Chondrocyte (in vitro differentiated cells): ENCODE results near the gene ATP8A1. TPM values are rescaled to one million over a fixed set of nuclear protein-coding genes. Genes with fewer than 3 reads are reported as not detected.

Experiments used
- DNase-seq: peaks from one replicate; pipeline ENCODE4 v3.0.0; 2021; ENCODE audit warnings: mixed read lengths, low spot score
- H3K27ac Mint-ChIP-seq: one replicate; pipeline ENCODE4 v1.8.0; 2021; ENCODE audit warnings: mild to moderate bottlenecking, moderate library complexity, mixed read lengths; ENCODE audit not compliant: unreplicated experiment
- H3K27me3 Mint-ChIP-seq: 2 replicates; pipeline ENCODE4 v1.8.0; 2021; ENCODE audit warnings: low read depth, mixed read lengths
- H3K36me3 Mint-ChIP-seq: 2 replicates; pipeline ENCODE4 v1.8.0; 2021; ENCODE audit warnings: low read depth, mixed read lengths
- H3K4me1 Mint-ChIP-seq: 2 replicates; pipeline ENCODE4 v1.8.0; 2021; ENCODE audit warnings: low read depth, mild to moderate bottlenecking, mixed read lengths
- H3K4me3 Mint-ChIP-seq: one replicate; pipeline ENCODE4 v1.8.0; 2021; ENCODE audit warnings: mild to moderate bottlenecking, moderate library complexity, mixed read lengths; ENCODE audit not compliant: unreplicated experiment
- H3K9me3 Mint-ChIP-seq: 2 replicates; pipeline ENCODE4 v1.8.0; 2021; ENCODE audit warnings: low read depth, mixed read lengths
- CTCF ChIP-seq: fragments of 200-600 bp; sonication (generic); IDR thresholded peaks from 2 replicates; pipeline ENCODE4 v1.5.0; 2021; ENCODE audit warnings: antibody characterized with exemption, mild to moderate bottlenecking, moderate library complexity
- total RNA-seq: library from RNA; stranded (reverse); gene quantifications from 3 replicates; pipeline ENCODE4 v1.2.1, GENCODE V29; 2021

ATP8A1 gene
- total RNA-seq, 1 donor from 2014 or later: 0.25 TPM

- peaks cover 25% of the 10 kb centered on the region for H3K4me1 Mint-ChIP-seq
- no peak overlapping the region for H3K4me3 Mint-ChIP-seq
- no peaks in the 10 kb centered on the region for H3K36me3 Mint-ChIP-seq
- H3K27ac Mint-ChIP-seq: no peak overlapping the region
- H3K27me3 Mint-ChIP-seq: no peaks in the 10 kb centered on the region
- TF ChIP-seq CTCF: no peak
- H3K9me3 Mint-ChIP-seq: no peaks in the 10 kb centered on the region
- no peak for DNase-seq
These were observed 141.6 kb downstream of the ATP8A1 start for GRCh38 chr4:42515156-42515884.

GRCh38 chr4:42513748-42514492, 143.0 kb downstream of the ATP8A1 start:
- Mint-ChIP-seq H3K9me3 (no peaks in the 10 kb centered on the region), H3K4me3 (no peak overlapping the region), H3K27ac (no peak overlapping the region), H3K27me3 (no peaks in the 10 kb centered on the region), H3K4me1 (peaks cover 27% of the 10 kb centered on the region), H3K36me3 (no peaks in the 10 kb centered on the region)
- DNase-seq: no peak
- TF ChIP-seq CTCF: no peak

GRCh38 chr4:42512226-42512625, 144.7 kb downstream of the ATP8A1 start:
- no peaks in the 10 kb centered on the region for H3K36me3 Mint-ChIP-seq
- H3K27ac Mint-ChIP-seq: no peak overlapping the region
- peaks cover 27% of the 10 kb centered on the region for H3K4me1 Mint-ChIP-seq
- TF ChIP-seq CTCF: no peak
- DNase-seq: no peak
- no peaks in the 10 kb centered on the region for H3K9me3 Mint-ChIP-seq
- no peaks in the 10 kb centered on the region for H3K27me3 Mint-ChIP-seq
- no peak overlapping the region for H3K4me3 Mint-ChIP-seq

GRCh38 chr4:42510225-42510624, 146.7 kb downstream of the ATP8A1 start:
- TF ChIP-seq CTCF: no peak
- Mint-ChIP-seq H3K4me1 (peaks cover 22% of the 10 kb centered on the region), H3K9me3 (no peaks in the 10 kb centered on the region), H3K4me3 (no peak overlapping the region), H3K27ac (no peak overlapping the region), H3K27me3 (no peaks in the 10 kb centered on the region), H3K36me3 (no peaks in the 10 kb centered on the region)
- no peak for DNase-seq

DNA sequence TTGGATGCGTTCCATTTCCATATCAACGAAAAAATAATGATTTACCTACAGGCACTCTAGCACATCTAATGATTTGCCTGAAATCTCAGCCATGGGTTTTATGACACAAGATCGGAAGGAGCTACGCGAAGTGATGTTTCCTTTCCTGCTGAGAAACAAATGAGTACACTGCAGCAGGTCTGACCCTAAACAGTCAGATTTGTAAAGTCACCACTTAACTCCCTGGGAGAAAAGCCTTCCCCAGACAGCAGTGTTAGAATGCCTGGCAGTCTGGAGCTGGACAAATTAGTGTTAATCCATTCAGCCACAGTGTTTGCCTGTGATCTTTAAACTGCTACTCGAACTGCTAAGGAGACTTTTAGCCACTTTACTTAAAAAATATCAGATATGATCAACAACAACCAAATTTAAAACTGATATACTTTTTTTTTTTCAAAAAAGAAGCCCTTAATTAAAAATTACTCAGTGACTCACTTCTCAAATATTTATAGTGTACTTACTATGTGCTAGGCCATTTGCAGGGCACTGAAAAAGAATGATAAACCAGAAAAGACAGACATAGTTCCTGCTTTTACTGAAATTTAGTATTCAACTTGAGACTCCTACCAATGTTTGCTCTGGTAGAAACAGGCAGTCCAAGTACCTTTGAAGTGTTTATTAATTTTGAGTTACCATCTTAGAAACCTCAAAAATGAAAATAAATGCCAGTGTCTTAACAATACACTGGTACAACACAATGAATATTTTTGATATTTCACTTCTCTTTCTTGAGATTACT, 155.1 kb downstream of the ATP8A1 start:
- Mint-ChIP-seq H3K27me3 (peaks cover 10% of the 10 kb centered on the region), H3K4me1 (peaks cover 13% of the 10 kb centered on the region), H3K27ac (no peak overlapping the region), H3K36me3 (no peaks in the 10 kb centered on the region), H3K9me3 (no peaks in the 10 kb centered on the region), H3K4me3 (no peak overlapping the region)
- DNase-seq: no peak
- no peak for TF ChIP-seq CTCF
